Putamen (tissue), 1 donor: ENCODE data around the gene TOMM7.

Experiments used
- DNase-seq: peaks from one replicate; pipeline ENCODE4 v3.0.0-alpha.2; 2016; ENCODE audit warnings: low spot score

The TOMM7 gene

DNA sequence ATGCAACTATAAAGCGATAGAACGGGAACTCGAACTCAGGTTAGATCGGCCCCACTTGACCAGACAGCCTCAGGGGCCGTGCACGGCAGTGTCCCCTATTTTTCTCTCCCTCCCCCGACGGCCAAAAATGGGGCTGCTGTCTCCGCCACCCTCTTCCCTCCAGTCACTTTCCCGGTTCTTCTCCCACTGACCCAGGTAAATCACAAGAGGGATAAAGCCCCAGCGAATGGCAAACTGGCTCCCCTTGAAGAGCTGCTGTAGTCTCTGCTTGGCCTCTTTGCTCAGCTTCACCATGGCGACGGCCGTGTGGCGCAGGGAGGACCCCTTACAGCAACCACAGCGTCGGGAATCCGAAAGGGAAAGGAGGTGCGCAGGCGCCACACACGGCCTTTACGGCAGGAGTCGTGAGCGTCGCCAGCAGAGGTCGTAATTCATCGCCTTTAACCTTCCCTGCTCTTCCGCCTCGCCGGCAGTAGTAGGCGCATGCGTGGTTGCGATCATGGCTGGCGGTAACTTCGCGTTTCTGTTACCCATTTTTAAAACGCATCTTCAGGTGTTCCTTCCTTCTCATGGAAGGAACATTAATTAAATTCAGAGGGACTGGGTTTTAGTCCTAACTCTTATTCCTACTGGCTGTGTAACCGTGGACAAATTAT lies at the start of gene TOMM7:
TSS of gene TOMM7 (minus strand) at position 364 of the 656 bp plus-strand sequence. CDS start at position 294, 70 bp downstream.
- peak; percentile 97 for DNase-seq

DNA sequence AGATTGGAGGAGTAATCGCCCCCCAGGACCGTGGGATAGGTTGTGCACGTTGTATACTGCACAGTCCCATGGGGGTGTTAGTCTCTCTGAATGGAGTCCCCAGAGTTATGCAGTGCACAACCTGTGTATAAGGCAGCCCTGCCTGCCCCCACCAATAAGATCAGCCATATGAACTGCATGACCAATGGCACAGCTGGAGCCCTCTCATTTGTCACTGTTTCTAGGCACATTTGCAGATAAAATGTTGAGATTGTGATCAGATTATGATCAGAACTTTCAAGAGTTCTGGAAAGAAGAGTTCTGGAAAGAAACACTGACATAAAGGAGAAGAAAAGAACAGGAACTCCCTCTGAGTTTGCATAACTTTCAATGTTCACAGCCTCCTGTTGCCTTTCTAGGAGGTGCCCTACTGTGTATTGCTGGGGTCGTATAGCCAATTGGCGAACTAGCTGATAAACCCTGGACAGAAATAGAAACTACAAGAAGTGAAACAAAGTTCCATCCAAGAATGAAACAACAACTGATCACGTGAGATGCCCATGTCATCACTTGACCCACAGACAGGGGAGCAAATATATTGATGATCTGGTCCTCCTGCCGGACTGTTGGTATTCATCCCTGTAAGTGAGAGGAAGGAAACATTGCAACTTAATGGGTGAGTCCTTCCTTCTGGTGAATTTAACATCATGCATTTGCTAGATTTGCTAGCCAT lies 49.6 kb upstream of the TOMM7 start:
- no peak for DNase-seq

DNA sequence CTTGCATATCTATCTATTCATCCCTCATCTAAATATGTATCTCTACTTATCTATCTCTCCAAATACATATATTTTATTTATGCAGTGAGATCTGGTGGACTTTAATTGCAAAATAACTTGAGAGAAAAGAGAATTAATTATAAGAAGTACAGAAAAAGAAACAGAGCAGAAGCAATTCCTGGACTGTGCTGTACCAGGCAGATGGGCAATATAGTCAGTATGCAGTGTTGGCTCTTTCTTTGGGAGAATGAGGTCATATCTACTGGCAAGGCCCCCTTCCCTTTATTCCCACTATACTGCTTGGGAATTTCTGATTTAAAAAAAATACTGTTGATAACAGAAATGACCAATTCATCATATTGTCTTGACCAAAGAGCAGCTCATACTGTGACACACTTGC lies 49.0 kb upstream of the TOMM7 start:
- no peak for DNase-seq

DNA sequence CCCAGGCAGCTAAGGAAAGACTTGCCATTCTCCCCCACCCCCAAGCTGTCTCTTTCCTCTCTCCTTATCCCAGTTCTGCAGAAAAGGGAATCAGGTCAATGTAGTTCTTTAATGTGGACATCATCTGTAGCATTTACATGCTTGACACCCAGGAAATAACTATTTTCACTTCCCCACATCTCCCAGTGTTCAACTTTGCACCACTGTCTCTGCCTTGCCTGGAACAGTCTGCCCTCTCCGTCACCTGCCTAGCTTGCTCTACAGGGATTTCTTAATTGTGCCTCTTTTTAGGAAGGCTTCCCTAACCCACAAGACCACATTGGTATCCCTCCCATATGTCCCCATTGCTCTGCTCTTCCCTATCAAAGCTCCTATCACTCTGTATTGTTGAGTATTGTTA lies 45.9 kb upstream of the TOMM7 start:
- DNase-seq = no peak

DNA sequence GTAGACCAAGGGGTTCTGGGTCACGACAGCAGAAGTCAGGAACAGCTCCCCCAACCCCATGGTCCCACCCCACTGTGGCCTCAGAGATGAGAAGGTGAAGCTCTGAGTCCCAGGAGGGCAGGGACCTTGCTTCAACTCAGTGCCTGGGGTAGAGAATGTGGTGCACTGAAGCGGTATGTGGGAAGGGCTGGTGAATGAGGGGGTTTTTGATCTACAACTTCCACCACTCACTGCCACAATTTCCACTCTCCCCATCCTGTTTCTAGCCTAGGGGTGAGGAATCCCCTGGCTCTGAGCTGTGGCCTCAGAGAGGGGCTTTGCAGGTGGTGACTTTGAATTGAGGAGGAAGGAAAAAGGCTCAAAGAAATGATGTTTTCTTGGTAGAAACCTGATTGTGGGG lies 44.9 kb upstream of the TOMM7 start:
- DNase-seq = no peak

DNA sequence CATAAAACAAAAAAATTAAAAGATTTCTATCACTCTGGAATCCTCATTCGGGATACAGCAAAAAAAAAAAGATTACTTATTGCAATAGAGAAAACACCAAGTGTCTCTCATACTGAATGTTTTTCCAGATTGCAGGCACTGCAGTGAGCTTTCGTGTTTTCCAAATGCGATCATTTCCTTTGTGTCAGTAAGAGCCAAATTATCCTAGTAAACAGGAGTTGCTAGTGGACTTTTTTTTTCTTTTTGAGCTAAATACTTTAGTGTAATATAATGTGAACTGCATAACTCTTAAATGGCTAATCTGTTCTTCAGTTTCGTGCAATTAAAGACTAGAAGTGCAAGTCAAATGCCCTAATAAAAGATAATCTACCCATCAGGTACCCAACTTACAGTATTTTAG lies 44.4 kb upstream of the TOMM7 start:
- no peak for DNase-seq

DNA sequence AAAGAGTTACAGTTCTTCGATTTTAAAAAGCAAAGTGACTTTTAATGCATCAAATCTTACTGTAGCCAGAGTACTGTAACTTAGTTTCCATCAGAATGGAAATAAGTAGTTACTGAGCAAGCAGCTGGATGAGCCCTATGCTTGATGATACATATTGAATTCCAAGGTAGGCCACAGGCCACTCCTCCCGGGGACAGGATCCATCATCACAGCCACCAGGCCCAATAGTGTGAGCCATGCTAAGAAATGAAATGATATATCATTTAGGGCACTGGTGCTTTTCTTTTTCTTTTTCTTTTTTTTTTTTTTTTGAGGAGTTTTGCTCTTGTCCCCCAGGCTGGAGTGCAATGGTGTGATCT lies 42.9 kb upstream of the TOMM7 start:
- no peak for DNase-seq

DNA sequence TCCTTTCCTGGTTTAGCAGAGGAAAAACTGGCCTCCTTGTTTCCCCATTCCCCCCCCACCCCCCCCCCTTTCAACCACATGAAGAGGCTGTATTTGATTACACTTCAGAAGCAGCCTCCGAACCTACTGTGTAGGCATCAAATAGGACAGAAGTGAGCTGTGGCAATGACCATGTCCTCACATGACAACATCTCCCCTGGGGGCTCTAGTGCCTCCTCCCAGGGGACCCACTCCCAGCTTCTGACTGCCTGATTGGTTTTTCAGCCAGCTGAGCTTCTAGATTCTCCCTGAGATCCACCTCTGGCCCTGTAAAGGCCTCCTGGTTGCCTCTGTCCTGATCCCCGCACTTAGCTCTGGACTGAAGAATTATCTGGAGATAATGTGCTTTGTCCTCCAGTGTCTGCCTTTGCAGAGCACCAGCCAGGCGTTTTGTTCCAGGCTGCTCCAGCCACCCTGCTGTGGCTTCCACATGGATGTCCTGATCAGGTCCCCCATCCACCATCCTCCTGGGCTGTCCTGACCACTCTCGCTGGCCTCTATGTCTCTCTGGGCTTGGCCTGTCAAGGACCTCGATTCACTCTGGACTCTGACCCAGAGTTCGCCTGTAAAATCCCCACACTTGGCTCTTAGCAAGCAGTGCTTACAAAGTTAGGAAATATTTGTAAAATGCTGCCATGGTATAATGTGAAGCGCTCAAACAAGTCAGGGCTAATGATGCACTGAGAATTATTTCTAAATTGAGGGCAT lies 42.4 kb upstream of the TOMM7 start:
- no peak for DNase-seq

DNA sequence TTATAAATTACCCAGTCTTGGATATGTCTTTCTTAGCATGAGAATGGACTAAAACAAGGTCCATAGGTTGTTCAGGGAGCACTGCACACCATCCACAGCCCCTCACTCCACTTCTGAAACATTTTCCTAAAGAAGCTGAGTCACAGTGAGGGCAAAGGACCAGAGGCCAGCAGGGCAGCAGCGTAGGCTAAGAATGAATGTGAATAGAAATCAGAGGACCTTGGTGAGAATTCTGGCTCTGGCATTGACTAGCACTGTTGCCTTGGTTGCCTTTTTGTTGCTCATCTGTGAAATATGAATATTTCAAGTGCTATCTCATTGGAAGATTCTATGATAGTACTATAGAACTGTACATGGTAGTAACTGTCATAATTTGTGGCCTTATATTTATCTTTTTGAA lies 41.7 kb upstream of the TOMM7 start:
- no peak for DNase-seq

DNA sequence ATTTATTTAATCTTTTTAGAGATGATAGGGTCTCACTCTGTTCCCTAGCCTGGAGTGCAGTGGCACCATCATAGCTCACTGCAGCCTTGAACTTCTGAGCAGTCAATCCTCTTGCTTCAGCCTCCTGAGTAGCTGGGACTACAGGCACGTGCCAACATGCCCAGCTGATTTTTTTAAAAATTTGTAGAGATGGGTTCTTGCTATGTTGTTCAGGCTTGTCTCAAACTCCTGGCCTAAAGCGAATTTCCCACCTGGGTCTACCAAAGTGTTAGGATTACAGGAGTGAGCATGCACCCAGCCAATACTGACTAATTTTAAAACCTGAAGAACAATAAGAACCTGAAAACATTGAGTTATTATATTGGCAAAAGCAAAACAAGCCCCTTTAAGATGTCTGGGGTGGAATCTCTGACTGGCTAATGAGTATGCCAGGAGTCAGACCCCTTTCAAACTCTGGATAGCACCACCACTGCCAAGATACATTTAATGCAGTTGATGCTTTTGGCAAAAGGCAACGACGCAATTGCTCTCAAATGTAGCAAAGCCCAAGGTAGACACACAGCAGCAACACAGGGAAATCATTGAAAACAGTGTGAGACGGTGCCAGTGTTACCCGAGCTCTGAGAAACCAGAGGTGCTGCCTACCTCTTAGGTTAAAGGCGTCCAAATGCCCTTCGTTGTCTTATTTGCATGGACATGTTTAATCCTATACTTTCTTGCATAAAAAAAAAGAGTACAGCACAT lies 40.7 kb upstream of the TOMM7 start:
- no peak for DNase-seq

DNA sequence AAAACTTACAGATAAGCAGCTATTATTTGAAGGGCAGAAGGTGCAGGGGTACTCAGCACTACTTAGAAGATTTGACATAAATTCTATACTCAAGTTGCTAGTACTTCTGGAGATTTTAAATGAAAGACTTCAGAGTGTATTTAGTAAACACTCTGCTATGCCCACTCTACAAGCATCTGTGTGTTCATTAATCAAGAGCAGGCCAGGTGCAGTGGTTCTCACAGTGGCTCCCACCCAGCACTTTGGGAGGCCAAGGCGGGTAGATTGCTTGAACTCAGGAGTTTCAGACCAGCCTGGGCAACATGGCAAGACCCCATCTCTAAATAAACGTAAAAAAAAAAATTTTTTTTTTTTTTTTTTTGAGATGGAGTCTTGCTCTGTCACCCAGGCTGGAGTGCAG lies 38.9 kb upstream of the TOMM7 start:
- DNase-seq = no peak

DNA sequence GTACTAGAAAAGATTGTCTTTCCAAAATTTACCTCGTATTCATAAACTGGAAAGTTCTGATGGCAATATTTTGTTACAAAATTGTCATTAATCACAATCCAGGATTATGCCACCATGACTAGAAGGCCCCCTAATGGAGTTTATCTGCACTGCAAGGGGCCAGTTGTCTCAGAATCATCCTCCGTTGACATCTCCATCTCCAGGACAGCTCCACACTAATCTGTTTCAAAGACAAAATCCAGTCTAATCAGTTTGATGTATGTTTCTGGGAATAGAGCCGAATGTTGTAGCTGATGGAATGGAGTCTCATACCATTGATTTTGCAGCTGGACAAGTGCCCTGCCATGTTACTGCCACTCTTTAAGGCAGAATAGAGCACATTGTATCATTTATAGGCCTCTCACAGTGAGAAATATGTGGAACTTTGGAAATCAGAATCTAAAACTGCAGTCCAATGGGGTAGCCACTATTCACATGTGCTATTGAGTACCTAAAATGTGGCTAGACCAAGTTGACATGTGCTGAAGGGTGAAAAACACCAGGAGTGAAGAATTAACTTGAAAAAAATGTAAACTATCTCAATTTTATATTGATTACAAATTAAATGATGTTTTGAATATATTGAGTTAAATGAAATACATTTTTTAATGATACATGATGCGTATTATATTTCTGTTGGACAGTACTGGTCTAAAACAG lies 38.3 kb upstream of the TOMM7 start:
- no peak for DNase-seq

DNA sequence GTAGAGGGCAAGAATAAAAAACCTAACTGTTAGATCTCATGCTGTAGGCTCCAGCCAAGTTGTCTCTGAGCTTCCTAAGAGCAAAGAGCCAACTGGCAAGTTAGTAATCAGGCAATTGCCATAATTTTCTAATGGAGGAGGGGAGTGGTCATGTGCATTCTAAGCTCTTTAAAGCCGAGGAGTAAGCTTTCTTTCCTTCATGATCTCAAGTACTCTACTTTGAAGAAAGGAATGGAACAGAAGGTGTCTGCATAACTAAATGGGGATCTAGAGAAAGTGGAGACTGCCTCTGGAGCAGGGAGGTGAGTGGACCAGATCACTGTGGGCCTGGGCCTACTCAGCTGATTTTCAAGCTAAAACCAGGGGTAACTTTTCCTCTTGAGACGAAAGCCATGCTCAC lies 37.7 kb upstream of the TOMM7 start:
- DNase-seq = no peak

DNA sequence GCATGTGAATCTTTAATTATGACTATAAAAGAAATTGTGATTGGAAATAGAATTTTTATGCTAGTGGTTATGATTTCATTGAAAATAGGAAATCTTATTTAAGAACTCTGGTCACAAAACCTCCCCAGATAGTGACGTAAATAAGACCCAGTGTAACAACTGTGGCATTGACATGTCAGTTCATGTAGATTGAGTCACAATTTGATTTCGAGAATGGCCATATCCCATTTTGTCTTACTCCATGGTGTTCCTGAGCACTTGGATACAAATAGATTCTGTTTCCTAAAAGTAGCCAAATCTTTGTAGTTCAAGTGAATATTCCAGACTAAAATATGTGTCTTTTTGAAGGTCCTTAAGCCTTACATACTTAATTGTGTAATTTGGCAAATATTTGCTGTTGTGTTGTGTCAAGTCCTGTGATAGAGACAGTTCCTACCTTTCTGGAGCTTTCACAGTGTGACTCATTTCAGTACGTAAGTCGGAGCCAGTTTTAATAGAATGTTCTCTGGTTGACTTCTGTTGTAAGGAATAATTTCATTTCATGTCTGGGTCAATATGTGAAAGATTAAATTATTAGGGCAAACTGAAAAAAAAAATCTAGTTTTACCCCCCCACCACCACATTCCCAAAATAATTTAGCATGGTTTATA lies 37.1 kb upstream of the TOMM7 start:
- DNase-seq = no peak

DNA sequence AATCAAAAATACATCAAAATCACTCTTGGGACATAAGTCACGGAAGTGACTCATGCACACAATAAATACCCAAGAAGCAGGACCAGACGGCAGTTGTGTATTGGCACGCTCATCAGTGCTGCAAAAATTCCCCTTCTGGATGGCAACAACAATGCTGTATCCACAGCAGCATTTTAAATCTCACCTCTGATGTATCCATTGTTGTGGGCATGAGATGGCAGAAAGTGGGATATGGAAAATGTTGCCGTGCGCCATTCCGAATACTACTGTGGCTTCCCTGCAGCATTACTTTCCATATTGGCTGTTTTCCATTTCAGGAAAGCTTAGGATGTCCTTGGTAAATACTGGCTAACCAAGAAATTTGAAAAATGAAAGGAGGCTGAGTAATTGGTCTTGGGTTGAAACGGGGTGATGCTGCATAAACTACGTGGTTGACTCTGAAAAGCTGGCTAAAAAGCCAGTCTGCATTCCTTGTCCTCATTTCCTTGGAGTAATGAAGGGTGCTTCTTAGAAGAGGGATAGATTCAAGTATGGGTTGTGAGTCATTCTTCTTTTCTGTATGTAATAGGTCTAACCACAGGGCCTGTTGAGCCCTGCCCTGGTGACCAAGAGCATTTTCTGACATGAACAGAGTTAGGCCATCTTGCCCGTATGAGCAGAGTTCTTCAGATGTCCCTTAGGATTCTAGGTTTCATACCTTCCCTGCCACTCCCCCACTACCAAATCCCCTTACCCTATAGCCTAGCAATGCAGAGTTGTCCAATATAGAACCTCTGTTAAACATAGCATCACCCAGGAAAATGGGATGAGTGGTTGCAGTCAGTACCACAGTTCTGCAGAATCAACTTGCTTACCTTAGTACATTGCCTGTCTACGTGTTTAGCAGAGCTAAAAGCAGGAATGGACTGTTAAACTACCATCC lies 36.3 kb upstream of the TOMM7 start:
- no peak for DNase-seq

DNA sequence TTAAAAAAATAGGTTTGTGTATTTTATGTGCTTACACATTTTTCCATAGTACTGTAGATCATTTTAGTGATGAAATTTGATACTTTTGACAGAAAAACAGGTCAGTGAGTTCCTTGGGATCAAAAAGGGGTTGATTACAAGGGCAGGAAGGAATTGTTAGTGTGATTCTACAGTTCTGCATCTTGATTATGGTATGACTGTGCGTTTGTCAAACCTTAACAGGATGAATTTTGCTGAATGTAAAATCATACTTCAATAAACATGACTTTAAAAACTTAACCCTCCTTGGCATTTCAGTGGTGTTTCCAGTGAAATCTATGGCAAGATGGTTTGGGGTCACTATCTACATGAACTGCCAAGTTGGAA lies 35.6 kb upstream of the TOMM7 start:
- DNase-seq = no peak

DNA sequence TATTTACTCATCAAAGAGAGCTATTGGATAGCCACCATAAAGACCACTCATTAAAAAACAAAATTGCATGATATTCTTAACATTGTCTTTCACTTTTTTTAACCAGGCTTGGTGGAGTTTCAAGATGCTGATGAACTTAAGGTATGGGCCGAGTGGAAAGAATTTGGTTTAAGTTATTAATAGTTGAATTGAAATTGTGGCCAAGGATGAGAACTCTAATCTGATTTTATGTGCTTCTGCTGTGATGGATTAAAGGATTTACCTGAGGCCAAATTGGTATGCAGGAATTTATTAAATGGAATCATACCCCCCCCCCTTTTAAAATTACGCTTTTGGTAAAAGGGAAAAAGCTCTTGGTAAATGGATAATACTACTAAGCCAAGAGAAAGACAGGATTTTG lies 33.8 kb upstream of the TOMM7 start:
- no peak for DNase-seq

DNA sequence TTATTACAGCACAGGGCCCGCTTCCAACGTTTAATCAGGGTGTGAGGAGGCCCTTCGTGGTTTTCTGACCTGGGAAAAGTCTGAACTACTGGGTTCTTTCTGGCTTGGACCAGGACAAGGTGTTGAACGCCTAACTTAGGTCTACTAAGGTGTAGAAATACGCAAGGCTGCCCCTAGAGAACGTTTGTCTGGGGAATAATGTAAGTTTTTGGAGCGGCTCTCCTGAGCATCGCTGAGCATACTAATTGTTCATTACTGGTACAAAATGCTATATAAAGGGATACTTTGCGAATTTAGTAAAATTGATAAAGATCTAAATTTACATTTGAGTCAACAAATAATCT lies 32.4 kb upstream of the TOMM7 start:
- no peak for DNase-seq

DNA sequence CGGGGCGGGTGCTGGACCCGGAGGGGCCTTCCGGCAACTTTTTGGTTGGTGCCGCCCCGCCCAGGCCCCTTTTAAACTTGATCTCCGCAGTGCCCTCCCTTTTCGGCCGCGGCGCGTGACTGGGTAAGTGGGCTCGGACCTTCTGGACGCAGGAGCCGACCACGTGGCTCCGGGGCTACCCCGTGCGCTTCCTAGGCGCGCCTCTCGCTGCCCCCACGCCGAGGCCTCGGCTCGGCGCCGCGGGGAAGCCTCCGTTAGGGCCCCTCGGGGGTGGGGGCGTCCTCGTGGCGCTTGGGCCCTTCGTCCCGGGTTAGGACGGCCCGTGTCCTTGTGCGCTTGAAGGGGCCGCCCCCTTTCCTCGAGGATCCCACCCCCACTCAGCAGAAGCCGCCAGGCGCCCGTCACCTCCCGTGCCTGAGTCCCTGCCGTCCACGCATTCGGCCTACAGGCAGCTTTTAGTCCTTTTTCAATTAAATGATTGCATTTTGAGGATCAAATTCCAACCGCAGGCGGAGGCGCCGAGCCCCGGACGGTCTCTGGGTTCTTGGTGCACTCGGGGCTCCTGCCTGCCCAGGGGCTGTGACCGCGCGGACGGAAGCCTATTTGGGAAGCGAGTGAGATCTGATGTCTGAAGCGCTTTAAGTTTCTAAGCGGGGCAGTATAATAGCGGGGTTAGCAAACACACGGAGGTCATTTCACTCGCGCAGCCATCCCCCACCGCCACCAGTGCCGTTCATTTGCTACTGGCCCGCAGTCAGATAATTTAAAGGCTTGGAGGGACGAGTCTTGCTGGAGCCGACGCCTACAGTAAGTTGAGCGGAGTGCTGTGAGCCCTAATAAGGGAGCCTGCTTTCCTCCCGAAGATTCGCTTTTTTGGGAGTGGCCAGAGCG lies 31.8 kb upstream of the TOMM7 start:
- peak; percentile 42 for DNase-seq
